K562 (cell line): ENCODE measurements around the gene DVL2. TPM values are rescaled to one million over a fixed set of nuclear protein-coding genes. Genes with fewer than 3 reads are reported as not detected.

Experiments used
- CCNT2 ChIP-seq: IDR thresholded peaks from 2 replicates; pipeline ENCODE4 v1.6.1; 2011; ENCODE audit warnings: borderline replicate concordance, low read depth, mild to moderate bottlenecking, moderate library complexity, mixed read lengths, low read length; ENCODE audit not compliant: insufficient read length; ENCODE audit errors: extremely low read depth
- ELF1 ChIP-seq: fragments of 200-800 bp; sonication (Bioruptor generic); IDR thresholded peaks from 2 replicates; pipeline ENCODE4 v1.6.1; 2016; ENCODE audit warnings: missing genetic modification characterization, missing compliant biosample characterization
- ESRRA ChIP-seq: fragments of 450-650 bp; IDR thresholded peaks from 2 replicates; pipeline ENCODE4 v1.6.1; 2014; ENCODE audit warnings: low read depth, mild to moderate bottlenecking, moderate library complexity, borderline replicate concordance
- HNRNPK ChIP-seq: fragments of 200-400 bp; formaldehyde crosslinking; IDR thresholded peaks from one replicate; pipeline ENCODE4 v1.6.1; 2018; ENCODE audit warnings: mild to moderate bottlenecking, low read depth, low read length; ENCODE audit not compliant: poor library complexity, severe bottlenecking
- MYC ChIP-seq, 2 experiments: fragments of 250-450 bp in 1 of 2; sonication (Bioruptor Pico) in 1 of 2; IDR thresholded peaks; 2 replicates each; pipeline versions ENCODE4 v1.5.1 to v1.6.1; 2012 to 2021; ENCODE audit warnings: low read depth in 2 of 2, borderline replicate concordance in 1 of 2, improper control_type of control experiment in 1 of 2, low read length in 1 of 2, mild to moderate bottlenecking in 1 of 2, moderate library complexity in 1 of 2
- PHB ChIP-seq: fragments of 250-450 bp; sonication (Bioruptor Pico); IDR thresholded peaks from 2 replicates; pipeline ENCODE4 v1.5.0; 2021
- PYGO2 ChIP-seq: fragments of 450-650 bp; IDR thresholded peaks from 2 replicates; pipeline ENCODE4 v1.6.1; 2016; ENCODE audit warnings: mild to moderate bottlenecking, missing genetic modification characterization, moderate library complexity, missing compliant biosample characterization
- SIN3B ChIP-seq: fragments of 450-650 bp; IDR thresholded peaks from 2 replicates; pipeline ENCODE4 v1.6.1; 2017; ENCODE audit warnings: low read depth, mild to moderate bottlenecking, moderate library complexity
- TAF1 ChIP-seq: IDR thresholded peaks from 2 replicates; pipeline ENCODE4 v1.6.1; 2011; ENCODE audit warnings: mild to moderate bottlenecking, low read length, moderate library complexity; ENCODE audit not compliant: insufficient read depth, control insufficient read depth, severe bottlenecking; ENCODE audit errors: extremely low read depth
- TAF9B ChIP-seq: fragments of 450-650 bp; IDR thresholded peaks from 2 replicates; pipeline ENCODE4 v1.6.1; 2018; ENCODE audit warnings: mild to moderate bottlenecking; ENCODE audit not compliant: partially characterized antibody
- TRIM24 ChIP-seq, 2 experiments: fragments of 450-650 bp; IDR thresholded peaks; 2 replicates each; pipeline ENCODE4 v1.6.1; 2016
- YY1 ChIP-seq, 3 experiments: IDR thresholded peaks; 2 replicates each; pipeline ENCODE4 v1.6.1; 2011; ENCODE audit warnings: low read length in 2 of 3, mild to moderate bottlenecking in 2 of 3, moderate library complexity in 2 of 3, borderline replicate concordance in 1 of 3, control low read depth in 1 of 3, low read depth in 1 of 3; ENCODE audit not compliant: insufficient read depth in 3 of 3, insufficient replicate concordance in 2 of 3, control insufficient read depth in 1 of 3, insufficient read length in 1 of 3; ENCODE audit errors: extremely low read depth in 1 of 3
- ZBTB7A ChIP-seq: IDR thresholded peaks from 2 replicates; pipeline ENCODE4 v1.6.1; 2011; ENCODE audit warnings: low read depth, mild to moderate bottlenecking, low read length, moderate library complexity, borderline replicate concordance; ENCODE audit not compliant: control insufficient read depth
- ZNF146 ChIP-seq: IDR thresholded peaks from one replicate; pipeline ENCODE4 v1.6.1; 2018; ENCODE audit warnings: missing compliant biosample characterization; ENCODE audit not compliant: unreplicated experiment
- polyA plus RNA-seq, 8 experiments: library from polyadenylated mRNA; depleted of rRNA in 4 of 8; stranded (reverse) in 5 of 8; unstranded in 3 of 8; fragments of >200 nt; fragmentation: Nextera tagmentation in 2 of 8; fragmentation: Illumina TruSeq in 1 of 8; extraction: Ambion mirVana in 2 of 8; extraction: Trizol in 1 of 8; gene quantifications; 2 replicates each; pipeline versions ENCODE4 v1.2.1 to v1.2.3, GENCODE V29; 2011 to 2014; ENCODE audit warnings: inconsistent platforms in 1 of 8, missing spikeins in 1 of 8
- total RNA-seq, 7 experiments: library from RNA; depleted of rRNA in 6 of 7; stranded (reverse); fragments of >200 nt in 6 of 7; fragmentation: Illumina TruSeq in 2 of 7; extraction: Trizol in 2 of 7; gene quantifications; 2 replicates each; pipeline versions ENCODE4 v1.2.1 to v1.2.3, GENCODE V29; 2011 to 2021; ENCODE audit warnings: low replicate concordance in 1 of 7
- TF ChIP-seq, protein P1 (sequence below): fragments of 200-800 bp; sonication (Bioruptor generic); IDR thresholded peaks from 2 replicates; pipeline ENCODE4 v1.6.1; 2017; ENCODE audit warnings: missing genetic modification characterization, missing compliant biosample characterization
- TF ChIP-seq, protein P2 (sequence below): IDR thresholded peaks from 3 replicates; pipeline ENCODE4 v1.6.1; 2011; ENCODE audit warnings: borderline replicate concordance, mild to moderate bottlenecking; ENCODE audit not compliant: insufficient read length, insufficient read depth
- TF ChIP-seq, protein P3 (sequence below): fragments of 450-650 bp; conservative IDR thresholded peaks from 2 replicates; pipeline ENCODE4 v1.6.1; 2016; ENCODE audit warnings: missing genetic modification characterization, low read depth, mild to moderate bottlenecking, control low read depth, missing compliant biosample characterization
- TF ChIP-seq, protein P4 (sequence below): fragments of 450-650 bp; IDR thresholded peaks from 2 replicates; pipeline ENCODE4 v1.6.1; 2016; ENCODE audit warnings: antibody characterized with exemption

The DVL2 gene
- total and polyA plus RNA-seq, 9 of the 15 experiments (the other 6 are each of a cell fraction or from before 2014, with no cell fraction given), result 1.3 to 49.5 (median 24.3) TPM

DNA sequence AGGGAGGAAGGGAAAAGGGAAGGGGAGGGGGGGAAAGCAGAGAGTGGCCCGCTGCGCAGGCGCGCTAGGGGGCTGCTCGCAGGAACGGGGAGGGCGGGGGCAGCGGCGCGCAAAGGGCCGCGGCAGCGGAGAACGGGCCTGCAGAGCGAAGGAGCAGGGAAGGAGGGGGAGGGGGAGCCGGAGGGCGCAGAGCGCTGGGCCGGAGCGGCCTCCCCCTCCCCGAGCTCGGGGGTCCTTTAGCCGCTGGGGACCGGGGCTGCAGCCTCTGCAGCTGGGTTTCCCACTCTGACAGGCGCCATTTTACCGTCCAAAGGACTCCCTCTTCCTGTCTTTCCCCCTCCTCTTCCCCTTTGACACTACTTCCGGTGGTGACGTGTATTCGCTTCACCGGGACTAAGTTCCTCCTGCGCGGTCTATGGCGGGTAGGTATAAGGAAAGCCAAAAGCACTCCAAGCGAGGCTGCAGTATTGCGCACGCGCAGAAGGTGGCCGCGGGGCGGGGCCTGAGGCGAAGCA is 17.4 kb upstream of the DVL2 start, which contains the start of gene CTDNEP1 (continued):
- TF ChIP-seq, protein P1, sequence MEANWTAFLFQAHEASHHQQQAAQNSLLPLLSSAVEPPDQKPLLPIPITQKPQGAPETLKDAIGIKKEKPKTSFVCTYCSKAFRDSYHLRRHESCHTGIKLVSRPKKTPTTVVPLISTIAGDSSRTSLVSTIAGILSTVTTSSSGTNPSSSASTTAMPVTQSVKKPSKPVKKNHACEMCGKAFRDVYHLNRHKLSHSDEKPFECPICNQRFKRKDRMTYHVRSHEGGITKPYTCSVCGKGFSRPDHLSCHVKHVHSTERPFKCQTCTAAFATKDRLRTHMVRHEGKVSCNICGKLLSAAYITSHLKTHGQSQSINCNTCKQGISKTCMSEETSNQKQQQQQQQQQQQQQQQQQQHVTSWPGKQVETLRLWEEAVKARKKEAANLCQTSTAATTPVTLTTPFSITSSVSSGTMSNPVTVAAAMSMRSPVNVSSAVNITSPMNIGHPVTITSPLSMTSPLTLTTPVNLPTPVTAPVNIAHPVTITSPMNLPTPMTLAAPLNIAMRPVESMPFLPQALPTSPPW (CRISPR knock-in tag), result peak; percentile 81; the same call in 1 of the 2 replicates
- TF ChIP-seq TAF1 (peak; percentile 39), YY1 (IDR thresholded peaks at IDR 0.05; ENCODE audit: borderline replicate concordance in 1 of 3, control insufficient read depth in 1 of 3, extremely low read depth in 1 of 3, insufficient read depth in 3 of 3, insufficient read length in 1 of 3, insufficient replicate concordance in 2 of 3, low read depth in 1 of 3, low read length in 2 of 3) (peak; percentile 55 to 94 (median 89)), ZBTB7A (0 out of 2 replicates have a peak, but pooled peaks have one; percentile 16), CCNT2 (peak; percentile 3), PYGO2 (tag) (no peak), PHB (CRISPR knock-in tag) (no peak), SIN3B (peak; percentile 99), ESRRA (no peak), MYC (IDR thresholded peaks at IDR 0.05; ENCODE audit: low read depth, low read length) (peak; percentile 7; the same call in 1 of the 2 replicates), MYC (CRISPR knock-in tag; IDR thresholded peaks at IDR 0.05; ENCODE audit: borderline replicate concordance, low read depth) (no peak), ZNF146 (CRISPR knock-in tag) (no peak), HNRNPK (peak; percentile 98), ELF1 (tag) (peak; percentile 75), TAF9B (peak; percentile 37), TRIM24 (IDR thresholded peaks at IDR 0.05) (no peak)
- TF ChIP-seq, protein P2, sequence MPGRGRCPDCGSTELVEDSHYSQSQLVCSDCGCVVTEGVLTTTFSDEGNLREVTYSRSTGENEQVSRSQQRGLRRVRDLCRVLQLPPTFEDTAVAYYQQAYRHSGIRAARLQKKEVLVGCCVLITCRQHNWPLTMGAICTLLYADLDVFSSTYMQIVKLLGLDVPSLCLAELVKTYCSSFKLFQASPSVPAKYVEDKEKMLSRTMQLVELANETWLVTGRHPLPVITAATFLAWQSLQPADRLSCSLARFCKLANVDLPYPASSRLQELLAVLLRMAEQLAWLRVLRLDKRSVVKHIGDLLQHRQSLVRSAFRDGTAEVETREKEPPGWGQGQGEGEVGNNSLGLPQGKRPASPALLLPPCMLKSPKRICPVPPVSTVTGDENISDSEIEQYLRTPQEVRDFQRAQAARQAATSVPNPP, result no peak
- TF ChIP-seq, protein P3, sequence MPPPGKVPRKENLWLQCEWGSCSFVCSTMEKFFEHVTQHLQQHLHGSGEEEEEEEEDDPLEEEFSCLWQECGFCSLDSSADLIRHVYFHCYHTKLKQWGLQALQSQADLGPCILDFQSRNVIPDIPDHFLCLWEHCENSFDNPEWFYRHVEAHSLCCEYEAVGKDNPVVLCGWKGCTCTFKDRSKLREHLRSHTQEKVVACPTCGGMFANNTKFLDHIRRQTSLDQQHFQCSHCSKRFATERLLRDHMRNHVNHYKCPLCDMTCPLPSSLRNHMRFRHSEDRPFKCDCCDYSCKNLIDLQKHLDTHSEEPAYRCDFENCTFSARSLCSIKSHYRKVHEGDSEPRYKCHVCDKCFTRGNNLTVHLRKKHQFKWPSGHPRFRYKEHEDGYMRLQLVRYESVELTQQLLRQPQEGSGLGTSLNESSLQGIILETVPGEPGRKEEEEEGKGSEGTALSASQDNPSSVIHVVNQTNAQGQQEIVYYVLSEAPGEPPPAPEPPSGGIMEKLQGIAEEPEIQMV (tag), result no peak
- TF ChIP-seq, protein P4, sequence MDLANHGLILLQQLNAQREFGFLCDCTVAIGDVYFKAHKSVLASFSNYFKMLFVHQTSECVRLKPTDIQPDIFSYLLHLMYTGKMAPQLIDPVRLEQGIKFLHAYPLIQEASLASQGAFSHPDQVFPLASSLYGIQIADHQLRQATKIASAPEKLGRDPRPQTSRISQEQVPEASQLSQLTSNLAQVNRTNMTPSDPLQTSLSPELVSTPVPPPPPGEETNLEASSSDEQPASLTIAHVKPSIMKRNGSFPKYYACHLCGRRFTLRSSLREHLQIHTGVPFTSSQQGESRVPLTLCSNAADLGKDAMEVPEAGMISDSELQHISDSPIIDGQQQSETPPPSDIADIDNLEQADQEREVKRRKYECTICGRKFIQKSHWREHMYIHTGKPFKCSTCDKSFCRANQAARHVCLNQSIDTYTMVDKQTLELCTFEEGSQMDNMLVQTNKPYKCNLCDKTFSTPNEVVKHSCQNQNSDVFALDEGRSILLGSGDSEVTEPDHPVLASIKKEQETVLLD, result peak; percentile 94
